HCT116 (cell line): Measurements from ENCODE around the gene SLC22A5.

Source experiments
- CTCF ChIP-seq, 3 experiments: fragments of 200-600 bp in 1 of 3; sonication (generic) in 1 of 3; IDR thresholded peaks in 2 of 3; conservative IDR thresholded peaks in 1 of 3; 2 replicates each; pipeline ENCODE4 v1.5.1; 2012 to 2017; ENCODE audit warnings: low read depth in 2 of 3, low read length in 2 of 3, antibody characterized with exemption in 1 of 3, borderline replicate concordance in 1 of 3, control low read depth in 1 of 3, mild to moderate bottlenecking in 1 of 3, mixed read lengths in 1 of 3, mixed run types in 1 of 3, moderate library complexity in 1 of 3; ENCODE audit not compliant: insufficient read depth in 1 of 3
- EGR1 ChIP-seq: IDR thresholded peaks from 2 replicates; pipeline ENCODE4 v1.6.1; 2012; ENCODE audit warnings: low read depth
- EZH2 ChIP-seq: fragments of 200-600 bp; sonication (generic); IDR thresholded peaks from 2 replicates; pipeline ENCODE4 v1.6.1; 2017; ENCODE audit warnings: antibody characterized with exemption, mixed run types
- JUND ChIP-seq: IDR thresholded peaks from 2 replicates; pipeline ENCODE4 v1.6.1; 2012
- POLR2A ChIP-seq: IDR thresholded peaks from 2 replicates; pipeline ENCODE4 v1.7.0; 2011; ENCODE audit warnings: borderline replicate concordance; ENCODE audit not compliant: insufficient read depth, insufficient read length; ENCODE audit errors: extremely low read depth
- POLR2AphosphoS5 ChIP-seq: IDR thresholded peaks from 2 replicates; pipeline ENCODE4 v1.6.1; 2011; ENCODE audit warnings: mild to moderate bottlenecking, low read depth, low read length, moderate library complexity
- RAD21 ChIP-seq: IDR thresholded peaks from 2 replicates; pipeline ENCODE4 v1.6.1; 2012; ENCODE audit warnings: low read depth, mild to moderate bottlenecking
- SIN3A ChIP-seq: IDR thresholded peaks from 2 replicates; pipeline ENCODE4 v1.6.1; 2012; ENCODE audit warnings: low read depth
- SP1 ChIP-seq: IDR thresholded peaks from 2 replicates; pipeline ENCODE4 v1.6.1; 2012; ENCODE audit warnings: low read depth
- YY1 ChIP-seq: IDR thresholded peaks from 2 replicates; pipeline ENCODE4 v1.6.1; 2011; ENCODE audit warnings: low read length, low read depth, moderate library complexity, mild to moderate bottlenecking; ENCODE audit not compliant: insufficient replicate concordance; ENCODE audit errors: extremely low read depth
- ZFX ChIP-seq: fragments of 450-650 bp; IDR thresholded peaks from 2 replicates; pipeline ENCODE4 v1.6.1; 2017
- TF ChIP-seq, protein P1 (sequence below): IDR thresholded peaks from 2 replicates; pipeline ENCODE4 v1.6.1; 2011; ENCODE audit warnings: mild to moderate bottlenecking, low read length, moderate library complexity; ENCODE audit not compliant: insufficient replicate concordance; ENCODE audit errors: extremely low read depth

GRCh38 chr5:132407970-132408369 is 38.5 kb downstream of the SLC22A5 start:
- TF ChIP-seq CTCF (IDR thresholded peaks at IDR 0.05 in 2 of 3, conservative IDR thresholded peaks at IDR 0.05 in 1 of 3; ENCODE audit: borderline replicate concordance in 1 of 3, insufficient read depth in 1 of 3, low read depth in 2 of 3, low read length in 2 of 3) (no peak), SP1 (no peak), POLR2AphosphoS5 (no peak), POLR2A (no peak), SIN3A (no peak), EZH2 (no peak), ZFX (no peak), YY1 (no peak), JUND (no peak), EGR1 (no peak), RAD21 (no peak)
- TF ChIP-seq, protein P1, sequence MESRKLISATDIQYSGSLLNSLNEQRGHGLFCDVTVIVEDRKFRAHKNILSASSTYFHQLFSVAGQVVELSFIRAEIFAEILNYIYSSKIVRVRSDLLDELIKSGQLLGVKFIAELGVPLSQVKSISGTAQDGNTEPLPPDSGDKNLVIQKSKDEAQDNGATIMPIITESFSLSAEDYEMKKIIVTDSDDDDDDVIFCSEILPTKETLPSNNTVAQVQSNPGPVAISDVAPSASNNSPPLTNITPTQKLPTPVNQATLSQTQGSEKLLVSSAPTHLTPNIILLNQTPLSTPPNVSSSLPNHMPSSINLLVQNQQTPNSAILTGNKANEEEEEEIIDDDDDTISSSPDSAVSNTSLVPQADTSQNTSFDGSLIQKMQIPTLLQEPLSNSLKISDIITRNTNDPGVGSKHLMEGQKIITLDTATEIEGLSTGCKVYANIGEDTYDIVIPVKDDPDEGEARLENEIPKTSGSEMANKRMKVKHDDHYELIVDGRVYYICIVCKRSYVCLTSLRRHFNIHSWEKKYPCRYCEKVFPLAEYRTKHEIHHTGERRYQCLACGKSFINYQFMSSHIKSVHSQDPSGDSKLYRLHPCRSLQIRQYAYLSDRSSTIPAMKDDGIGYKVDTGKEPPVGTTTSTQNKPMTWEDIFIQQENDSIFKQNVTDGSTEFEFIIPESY = no peak
